GM21717 (cell line): ENCODE measurements around the gene KCNG1.
"Not testable (repeated sequence)": the region's sequence is repeated elsewhere in the genome, so short reads cannot be mapped to it uniquely, and the experiment has no call there.

Experiments
- ATAC-seq: cut with Tn5 transposase; IDR thresholded peaks from one replicate; pipeline ENCODE4 v1.9.1; 2021; ENCODE audit warnings: mild to moderate bottlenecking, moderate library complexity; ENCODE audit not compliant: unreplicated experiment

The KCNG1 gene

DNA sequence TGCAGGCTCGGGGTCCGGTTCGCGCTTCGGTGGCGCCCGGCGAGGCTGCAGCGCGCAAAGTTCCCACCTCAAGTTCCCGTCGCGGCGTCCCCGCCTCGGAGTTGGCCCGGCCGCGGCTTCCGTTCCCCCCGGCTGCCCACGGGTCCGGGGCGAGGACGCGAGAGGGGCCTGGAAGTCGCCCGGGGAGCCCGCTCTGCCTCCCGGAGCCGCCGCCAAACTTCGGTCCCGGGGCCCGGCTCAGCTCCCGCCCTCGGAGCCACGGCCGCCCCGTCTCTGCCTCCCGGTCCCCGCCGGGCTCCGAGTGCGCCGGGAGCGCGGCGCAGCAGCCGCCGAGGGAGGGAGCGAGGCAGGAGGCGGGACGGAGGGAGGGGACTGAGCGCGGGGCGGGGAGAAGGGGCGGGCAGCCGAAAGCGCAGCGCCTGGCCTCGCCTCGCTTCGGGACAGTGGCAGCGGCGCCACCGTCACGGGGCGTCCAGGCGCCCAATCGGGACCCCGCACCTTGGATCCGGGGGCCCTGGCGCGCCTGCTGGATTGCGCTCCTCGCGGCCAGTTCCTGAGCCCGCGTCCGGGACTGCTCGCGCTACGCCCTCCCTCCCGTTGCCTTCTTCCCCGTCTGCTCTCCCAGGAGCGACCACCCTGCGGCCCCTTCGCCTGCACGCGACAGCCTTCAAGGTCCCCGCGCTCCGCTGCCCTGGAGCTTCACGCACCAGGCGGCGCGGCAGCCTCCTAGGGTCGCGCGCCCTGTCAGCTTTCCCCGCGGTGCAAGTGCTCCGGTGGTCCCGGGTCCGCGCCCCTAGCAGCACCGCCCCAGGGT lies at the start of gene KCNG1:
TSS of gene KCNG1 (minus strand) at position 305 of the 814 bp plus-strand sequence. CDS start 12,769 bp downstream, outside the sequence.
- ATAC-seq = no peak

DNA sequence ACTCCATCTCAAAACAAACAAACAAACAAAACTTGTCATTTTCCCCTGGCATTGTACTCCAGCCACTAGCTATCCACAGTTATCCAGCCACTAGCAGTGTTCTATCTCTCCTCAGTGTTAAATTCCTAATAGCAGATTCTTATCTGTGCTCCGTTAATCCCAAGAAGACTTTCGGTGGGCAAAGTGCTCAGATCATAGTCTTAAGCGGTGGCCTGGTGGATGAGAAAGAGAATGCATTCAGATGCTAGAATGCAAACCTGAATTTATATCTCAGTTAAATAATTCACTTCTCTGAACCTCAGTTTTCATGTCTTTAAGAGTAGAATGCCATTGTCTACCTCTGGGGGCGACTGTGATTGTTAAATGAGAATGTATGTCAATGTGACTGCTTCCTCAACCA lies 47.7 kb upstream of the KCNG1 start:
- no peak for ATAC-seq

- ATAC-seq = no peak
These were observed 44.9 kb upstream of the KCNG1 start for GRCh38 chr20:51067792-51068191.

- ATAC-seq = no peak
These were observed 42.7 kb upstream of the KCNG1 start for GRCh38 chr20:51065615-51066014.

- no peak for ATAC-seq
These were observed 41.2 kb upstream of the KCNG1 start for GRCh38 chr20:51064137-51064536.

- ATAC-seq = no peak
These were observed 39.2 kb upstream of the KCNG1 start for GRCh38 chr20:51062065-51062464.

GRCh38 chr20:51061418-51062045 lies 38.6 kb upstream of the KCNG1 start:
- ATAC-seq = no peak

GRCh38 chr20:51060301-51060700 lies 37.4 kb upstream of the KCNG1 start:
- no peak for ATAC-seq

GRCh38 chr20:51059862-51060261 lies 37.0 kb upstream of the KCNG1 start:
- ATAC-seq = no peak

DNA sequence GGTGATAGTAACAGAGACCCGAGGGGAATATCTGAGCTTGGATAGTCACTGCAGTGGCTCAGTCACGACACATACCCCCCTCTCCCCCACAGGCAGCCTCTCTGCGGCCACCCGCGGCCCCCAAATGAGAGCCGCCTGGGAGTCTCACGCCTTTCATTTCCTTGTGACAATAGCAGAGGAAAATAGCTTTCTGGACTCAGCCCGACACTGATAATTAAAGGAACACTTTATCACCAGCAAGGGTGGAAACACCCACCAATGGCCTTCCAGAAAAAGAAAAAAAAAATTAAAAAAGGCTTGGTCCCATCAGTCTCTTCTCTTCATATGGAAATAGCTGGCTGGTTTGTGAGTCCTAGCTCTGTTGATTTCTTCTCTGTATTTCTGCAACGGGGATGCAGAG lies 35.1 kb upstream of the KCNG1 start:
- ATAC-seq = no peak

GRCh38 chr20:51054233-51054632 lies 31.3 kb upstream of the KCNG1 start:
- no peak for ATAC-seq

DNA sequence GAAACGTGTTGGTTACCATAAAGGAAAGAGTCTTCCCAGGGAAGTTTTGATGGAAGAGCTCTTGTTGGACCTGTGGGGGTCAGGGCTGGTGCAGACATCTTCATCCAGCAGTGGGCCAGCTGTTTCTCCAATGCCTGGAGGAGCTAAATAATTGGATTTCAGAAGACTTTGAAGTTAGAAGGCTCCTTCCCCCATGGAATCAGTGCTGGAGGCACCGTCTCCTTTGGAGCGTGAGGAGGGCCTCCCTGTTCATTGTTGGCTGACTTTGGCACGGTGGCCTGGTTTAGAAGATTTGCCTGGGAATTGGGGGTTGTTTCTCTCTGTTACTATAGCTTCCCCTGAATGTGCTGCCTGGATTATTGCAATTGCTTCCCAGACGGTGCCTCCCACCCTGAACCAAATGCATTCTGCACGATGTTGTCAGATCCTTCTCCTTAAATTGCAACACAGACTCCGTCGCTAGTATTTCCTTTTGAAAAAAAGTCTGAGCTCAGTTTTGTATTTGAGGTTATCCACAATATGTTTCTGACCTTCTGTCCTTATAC lies 27.7 kb upstream of the KCNG1 start:
- no peak for ATAC-seq

DNA sequence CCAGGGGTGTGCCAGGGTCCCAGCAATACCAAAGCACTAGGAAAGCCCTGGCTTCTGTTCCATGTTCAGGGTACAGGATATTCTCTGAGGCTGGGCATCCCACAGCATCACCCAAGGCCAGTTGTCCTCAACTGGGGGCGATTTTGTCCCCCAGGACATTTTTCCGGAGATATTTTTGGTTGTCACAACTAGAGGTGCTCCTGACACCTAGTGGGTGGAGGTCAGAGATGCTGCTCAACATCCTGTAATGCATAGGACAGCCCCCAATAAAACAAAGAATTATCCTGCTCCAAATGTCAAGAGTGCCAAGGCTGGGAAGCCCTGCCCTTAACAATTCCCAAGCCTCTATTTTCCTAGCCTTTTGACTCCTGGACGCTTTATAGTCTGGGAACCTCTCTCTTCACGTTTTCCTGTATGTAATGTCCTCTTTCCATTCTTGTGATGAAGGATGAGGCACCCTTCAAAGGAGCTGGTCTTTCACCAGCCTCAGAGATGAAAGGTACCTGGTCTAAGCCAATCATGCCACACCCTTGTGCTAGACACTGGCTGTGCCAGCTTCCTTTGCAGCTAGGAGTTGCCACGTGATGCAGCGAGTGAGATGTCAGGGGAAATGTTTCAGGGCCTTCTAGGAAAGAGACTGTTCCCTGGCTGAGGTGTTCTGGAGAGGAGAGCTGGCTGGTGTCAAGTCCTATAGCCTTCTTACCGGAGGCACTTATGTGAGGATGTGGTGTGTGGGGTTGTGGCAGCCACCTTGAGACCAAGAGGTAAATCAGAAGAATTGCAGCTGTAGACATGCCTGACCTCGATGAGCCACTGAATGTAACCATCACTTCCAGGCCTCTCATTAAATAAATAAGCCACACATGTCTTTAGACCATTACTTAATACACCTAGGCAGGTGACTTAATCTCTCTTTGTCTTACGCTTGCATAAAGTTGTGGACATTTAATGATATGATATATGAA lies 23.4 kb upstream of the KCNG1 start:
- no peak for ATAC-seq

- ATAC-seq = not testable (repeated sequence)
These were observed 22.6 kb upstream of the KCNG1 start for GRCh38 chr20:51045492-51045891.

GRCh38 chr20:51044796-51045195 lies 21.9 kb upstream of the KCNG1 start:
- no peak for ATAC-seq

DNA sequence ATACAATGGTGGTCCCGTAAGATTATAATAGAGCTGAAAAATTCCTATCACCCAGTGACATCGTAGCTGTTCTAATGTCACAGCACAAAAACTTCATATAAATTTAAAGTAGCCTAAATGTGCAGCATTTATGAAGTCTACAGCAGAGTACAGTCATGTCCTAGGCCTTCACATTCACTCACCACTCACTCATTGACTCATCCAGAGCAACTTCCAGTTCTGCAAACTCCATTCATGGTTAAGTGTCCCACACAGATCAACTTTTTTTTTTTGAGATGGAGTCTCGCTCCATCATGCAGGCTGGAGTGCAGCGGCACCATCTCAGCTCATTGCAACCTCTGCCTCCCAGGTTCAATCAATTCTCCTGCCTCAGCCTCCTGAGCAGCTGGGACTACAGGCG lies 20.9 kb upstream of the KCNG1 start:
- ATAC-seq = no peak

- ATAC-seq = no peak
These were observed 19.8 kb upstream of the KCNG1 start for GRCh38 chr20:51042657-51043247.

DNA sequence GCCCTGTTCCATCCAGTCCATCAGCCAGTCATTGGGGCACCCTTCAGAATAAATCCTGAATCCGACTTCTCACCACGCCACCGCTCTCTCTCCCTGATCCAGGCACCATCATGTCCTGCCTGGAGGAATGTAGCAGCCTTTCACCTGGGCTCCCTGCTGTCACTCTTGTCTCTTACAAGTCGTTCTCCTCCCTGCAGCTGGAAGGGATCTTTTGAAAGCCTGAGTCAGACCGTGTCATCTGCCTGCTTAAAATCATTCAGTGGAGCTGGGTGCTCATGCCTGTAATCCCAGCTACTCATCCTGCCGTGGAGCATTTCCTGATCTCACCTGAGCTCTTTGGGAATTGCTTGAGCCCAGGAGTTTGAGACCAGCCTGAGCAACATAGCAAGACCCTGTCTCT lies 19.2 kb upstream of the KCNG1 start:
- ATAC-seq = no peak

GRCh38 chr20:51037532-51038115 lies 14.7 kb upstream of the KCNG1 start:
- ATAC-seq = no peak

DNA sequence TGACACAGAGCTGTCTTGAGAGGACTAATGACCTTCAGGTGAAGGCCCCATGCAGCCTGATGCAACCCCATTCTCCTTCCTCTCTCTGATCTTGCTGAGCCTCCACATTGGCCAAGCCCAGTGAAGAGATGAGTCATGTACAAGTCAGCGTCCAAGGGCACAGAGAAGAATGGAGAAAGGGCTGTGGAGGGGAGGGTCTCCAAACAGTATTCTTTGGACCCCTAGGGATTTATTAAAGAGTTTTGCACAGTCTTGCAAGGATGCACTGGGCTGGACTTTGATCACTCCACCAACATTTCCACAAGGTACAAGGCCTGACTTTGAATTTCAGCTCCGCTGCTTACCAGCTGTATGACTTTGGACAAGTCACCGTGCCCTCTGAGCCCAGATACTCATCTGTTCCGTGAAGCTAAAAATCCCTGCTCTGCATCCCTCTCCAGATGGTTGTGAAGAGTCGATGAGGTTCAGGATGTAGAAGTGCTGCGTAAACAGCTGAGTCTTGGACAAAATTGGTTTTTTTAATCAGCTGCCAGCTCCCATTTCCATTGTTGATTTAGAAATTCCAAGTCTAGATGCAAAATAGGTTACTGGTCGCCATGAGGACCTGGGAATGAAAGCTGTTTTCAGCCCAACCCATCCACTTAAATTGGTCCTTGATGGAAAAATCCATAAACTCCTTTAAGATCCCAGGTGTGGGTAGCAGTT lies 14.1 kb upstream of the KCNG1 start:
- ATAC-seq = no peak
